K562 (cell line): ENCODE data around the gene PPP1R3C. TPM values are rescaled to one million over a fixed set of nuclear protein-coding genes. Genes with fewer than 3 reads are reported as not detected.

Experiments
- ETS2 ChIP-seq: IDR thresholded peaks from 2 replicates; pipeline ENCODE4 v1.6.1; 2016; ENCODE audit warnings: borderline replicate concordance, missing genetic modification characterization, mild to moderate bottlenecking, moderate library complexity, missing compliant biosample characterization; ENCODE audit not compliant: poor library complexity, severe bottlenecking
- MAZ ChIP-seq, 2 experiments: fragments of 450-650 bp in 1 of 2; sonication (generic) in 1 of 2; formaldehyde crosslinking; IDR thresholded peaks in 1 of 2; conservative IDR thresholded peaks in 1 of 2; 2 replicates each; pipeline versions ENCODE4 v1.4.0 to v1.5.0; 2020; ENCODE audit warnings: mild to moderate bottlenecking in 1 of 2, missing genetic modification reagents in 1 of 2
- MEF2D ChIP-seq: conservative IDR thresholded peaks from 2 replicates; pipeline ENCODE4 v1.6.1; 2016; ENCODE audit warnings: low read depth, missing genetic modification characterization, missing compliant biosample characterization
- SIRT6 ChIP-seq: IDR thresholded peaks from one replicate; pipeline ENCODE4 v1.6.1; 2012; ENCODE audit warnings: low read depth, mild to moderate bottlenecking, control low read depth, inconsistent platforms, low read length, moderate library complexity
- SMAD4 ChIP-seq: fragments of 250-450 bp; sonication (Bioruptor Pico); conservative IDR thresholded peaks from 2 replicates; pipeline ENCODE4 v1.8.0; 2021; ENCODE audit warnings: inconsistent platforms, mild to moderate bottlenecking, moderate library complexity
- SMARCC2 ChIP-seq: fragments of 450-650 bp; IDR thresholded peaks from 2 replicates; pipeline ENCODE4 v1.6.1; 2017; ENCODE audit warnings: antibody characterized with exemption, moderate library complexity, mild to moderate bottlenecking, low read depth
- TAF15 ChIP-seq: fragments of 200-400 bp; formaldehyde crosslinking; IDR thresholded peaks from 2 replicates; pipeline ENCODE4 v1.6.1; 2017; ENCODE audit warnings: mild to moderate bottlenecking, low read depth, low read length, moderate library complexity
- WHSC1 ChIP-seq: IDR thresholded peaks from one replicate; pipeline ENCODE4 v1.6.1; 2012; ENCODE audit warnings: low read length, control low read depth, inconsistent platforms
- ZC3H4 ChIP-seq: sonication (generic); formaldehyde crosslinking; IDR thresholded peaks from 2 replicates; pipeline ENCODE4 v1.9.0; 2021; ENCODE audit warnings: missing genetic modification reagents, borderline replicate concordance
- ZEB2 ChIP-seq: fragments of 450-650 bp; IDR thresholded peaks from 2 replicates; pipeline ENCODE4 v1.6.1; 2016
- ZNF134 ChIP-seq: fragments of 250-450 bp; sonication (Bioruptor Pico); conservative IDR thresholded peaks from 2 replicates; pipeline ENCODE4 v1.4.0; 2020
- ZNF232 ChIP-seq: sonication (generic); formaldehyde crosslinking; IDR thresholded peaks from 2 replicates; pipeline ENCODE4 v1.8.0; 2022; ENCODE audit warnings: mild to moderate bottlenecking, missing genetic modification reagents
- ZNF668 ChIP-seq: fragments of 250-450 bp; sonication (Bioruptor Pico); IDR thresholded peaks from 2 replicates; pipeline ENCODE4 v1.8.0; 2022; ENCODE audit warnings: mild to moderate bottlenecking, inconsistent platforms
- polyA plus RNA-seq, 8 experiments: library from polyadenylated mRNA; depleted of rRNA in 4 of 8; stranded (reverse) in 5 of 8; unstranded in 3 of 8; fragments of >200 nt; fragmentation: Nextera tagmentation in 2 of 8; fragmentation: Illumina TruSeq in 1 of 8; extraction: Ambion mirVana in 2 of 8; extraction: Trizol in 1 of 8; gene quantifications; 2 replicates each; pipeline versions ENCODE4 v1.2.1 to v1.2.3, GENCODE V29; 2011 to 2014; ENCODE audit warnings: inconsistent platforms in 1 of 8, missing spikeins in 1 of 8
- total RNA-seq, 7 experiments: library from RNA; depleted of rRNA in 6 of 7; stranded (reverse); fragments of >200 nt in 6 of 7; fragmentation: Illumina TruSeq in 2 of 7; extraction: Trizol in 2 of 7; gene quantifications; 2 replicates each; pipeline versions ENCODE4 v1.2.1 to v1.2.3, GENCODE V29; 2011 to 2021; ENCODE audit warnings: low replicate concordance in 1 of 7
- TF ChIP-seq, protein P1 (sequence below): fragments of 450-650 bp; IDR thresholded peaks from 2 replicates; pipeline ENCODE4 v1.6.1; 2017; ENCODE audit warnings: antibody characterized with exemption, mild to moderate bottlenecking
- TF ChIP-seq, protein P2 (sequence below): sonication (generic); formaldehyde crosslinking; IDR thresholded peaks from 2 replicates; pipeline ENCODE4 v1.8.1; 2023; ENCODE audit warnings: missing genetic modification reagents, mild to moderate bottlenecking, borderline replicate concordance
- TF ChIP-seq, protein P3 (sequence below): fragments of 450-650 bp; IDR thresholded peaks from one replicate; pipeline ENCODE4 v1.6.1; 2018; ENCODE audit warnings: mild to moderate bottlenecking, moderate library complexity; ENCODE audit not compliant: partially characterized antibody

PPP1R3C gene
- total and polyA plus RNA-seq, 9 of the 15 experiments (the other 6 are each of a cell fraction or from before 2014, with no cell fraction given): 0.06 to 0.24 (median 0.12) TPM; not detected in 3

DNA sequence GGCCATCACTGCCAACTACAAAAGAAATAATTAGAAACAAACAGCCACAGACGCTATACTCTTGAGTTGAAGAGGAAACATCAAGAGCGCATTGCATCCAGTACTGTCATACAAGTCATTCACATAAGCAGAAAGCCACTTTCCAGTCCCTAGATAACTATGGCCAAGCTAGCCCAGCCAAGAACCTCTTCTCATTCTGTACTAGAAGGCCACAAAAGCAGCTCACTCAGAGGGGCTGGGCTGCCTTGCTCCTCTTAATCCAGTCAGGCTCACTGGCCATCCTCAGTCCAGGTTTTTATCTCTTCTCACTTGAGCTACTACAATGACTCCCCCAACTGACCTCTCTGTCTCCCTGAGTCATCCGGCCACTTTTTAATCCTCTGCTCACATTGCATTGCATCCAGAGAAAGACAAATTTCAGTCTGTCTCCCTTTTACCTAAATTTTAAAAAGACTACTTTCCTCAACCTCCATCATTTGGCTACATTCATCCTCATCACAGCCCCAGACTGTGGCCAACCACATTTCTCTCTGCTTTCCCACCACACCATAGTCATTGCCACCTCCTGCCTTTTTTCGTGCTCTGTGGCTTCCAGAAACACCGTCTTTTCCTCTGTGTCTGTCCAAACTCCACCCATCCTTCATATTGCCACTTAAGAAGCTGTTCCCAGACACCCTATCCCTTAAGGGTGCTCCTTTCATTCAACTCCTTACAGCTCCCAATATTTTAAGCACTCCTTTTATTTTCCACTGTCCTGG lies 25.0 kb downstream of the PPP1R3C start (continued):
- TF ChIP-seq SMARCC2: peak; percentile 70
- TF ChIP-seq, protein P1, sequence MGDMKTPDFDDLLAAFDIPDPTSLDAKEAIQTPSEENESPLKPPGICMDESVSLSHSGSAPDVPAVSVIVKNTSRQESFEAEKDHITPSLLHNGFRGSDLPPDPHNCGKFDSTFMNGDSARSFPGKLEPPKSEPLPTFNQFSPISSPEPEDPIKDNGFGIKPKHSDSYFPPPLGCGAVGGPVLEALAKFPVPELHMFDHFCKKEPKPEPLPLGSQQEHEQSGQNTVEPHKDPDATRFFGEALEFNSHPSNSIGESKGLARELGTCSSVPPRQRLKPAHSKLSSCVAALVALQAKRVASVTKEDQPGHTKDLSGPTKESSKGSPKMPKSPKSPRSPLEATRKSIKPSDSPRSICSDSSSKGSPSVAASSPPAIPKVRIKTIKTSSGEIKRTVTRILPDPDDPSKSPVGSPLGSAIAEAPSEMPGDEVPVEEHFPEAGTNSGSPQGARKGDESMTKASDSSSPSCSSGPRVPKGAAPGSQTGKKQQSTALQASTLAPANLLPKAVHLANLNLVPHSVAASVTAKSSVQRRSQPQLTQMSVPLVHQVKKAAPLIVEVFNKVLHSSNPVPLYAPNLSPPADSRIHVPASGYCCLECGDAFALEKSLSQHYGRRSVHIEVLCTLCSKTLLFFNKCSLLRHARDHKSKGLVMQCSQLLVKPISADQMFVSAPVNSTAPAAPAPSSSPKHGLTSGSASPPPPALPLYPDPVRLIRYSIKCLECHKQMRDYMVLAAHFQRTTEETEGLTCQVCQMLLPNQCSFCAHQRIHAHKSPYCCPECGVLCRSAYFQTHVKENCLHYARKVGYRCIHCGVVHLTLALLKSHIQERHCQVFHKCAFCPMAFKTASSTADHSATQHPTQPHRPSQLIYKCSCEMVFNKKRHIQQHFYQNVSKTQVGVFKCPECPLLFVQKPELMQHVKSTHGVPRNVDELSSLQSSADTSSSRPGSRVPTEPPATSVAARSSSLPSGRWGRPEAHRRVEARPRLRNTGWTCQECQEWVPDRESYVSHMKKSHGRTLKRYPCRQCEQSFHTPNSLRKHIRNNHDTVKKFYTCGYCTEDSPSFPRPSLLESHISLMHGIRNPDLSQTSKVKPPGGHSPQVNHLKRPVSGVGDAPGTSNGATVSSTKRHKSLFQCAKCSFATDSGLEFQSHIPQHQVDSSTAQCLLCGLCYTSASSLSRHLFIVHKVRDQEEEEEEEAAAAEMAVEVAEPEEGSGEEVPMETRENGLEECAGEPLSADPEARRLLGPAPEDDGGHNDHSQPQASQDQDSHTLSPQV: peak; percentile 66
- TF ChIP-seq ZEB2: peak; percentile 70; the same call in 1 of the 2 replicates
- TF ChIP-seq MEF2D: no peak
- TF ChIP-seq SMAD4: peak; percentile 82
- peak in 1 of 2 experiments; percentile 28; a peak in 1 of 4 replicates for TF ChIP-seq MAZ (CRISPR knock-in tag; conservative IDR thresholded peaks at IDR 0.05 in 1 of 2, IDR thresholded peaks at IDR 0.05 in 1 of 2)
- no peak for TF ChIP-seq ZNF134
- no peak for TF ChIP-seq ZNF668 (CRISPR knock-in tag)
- TF ChIP-seq, protein P2, sequence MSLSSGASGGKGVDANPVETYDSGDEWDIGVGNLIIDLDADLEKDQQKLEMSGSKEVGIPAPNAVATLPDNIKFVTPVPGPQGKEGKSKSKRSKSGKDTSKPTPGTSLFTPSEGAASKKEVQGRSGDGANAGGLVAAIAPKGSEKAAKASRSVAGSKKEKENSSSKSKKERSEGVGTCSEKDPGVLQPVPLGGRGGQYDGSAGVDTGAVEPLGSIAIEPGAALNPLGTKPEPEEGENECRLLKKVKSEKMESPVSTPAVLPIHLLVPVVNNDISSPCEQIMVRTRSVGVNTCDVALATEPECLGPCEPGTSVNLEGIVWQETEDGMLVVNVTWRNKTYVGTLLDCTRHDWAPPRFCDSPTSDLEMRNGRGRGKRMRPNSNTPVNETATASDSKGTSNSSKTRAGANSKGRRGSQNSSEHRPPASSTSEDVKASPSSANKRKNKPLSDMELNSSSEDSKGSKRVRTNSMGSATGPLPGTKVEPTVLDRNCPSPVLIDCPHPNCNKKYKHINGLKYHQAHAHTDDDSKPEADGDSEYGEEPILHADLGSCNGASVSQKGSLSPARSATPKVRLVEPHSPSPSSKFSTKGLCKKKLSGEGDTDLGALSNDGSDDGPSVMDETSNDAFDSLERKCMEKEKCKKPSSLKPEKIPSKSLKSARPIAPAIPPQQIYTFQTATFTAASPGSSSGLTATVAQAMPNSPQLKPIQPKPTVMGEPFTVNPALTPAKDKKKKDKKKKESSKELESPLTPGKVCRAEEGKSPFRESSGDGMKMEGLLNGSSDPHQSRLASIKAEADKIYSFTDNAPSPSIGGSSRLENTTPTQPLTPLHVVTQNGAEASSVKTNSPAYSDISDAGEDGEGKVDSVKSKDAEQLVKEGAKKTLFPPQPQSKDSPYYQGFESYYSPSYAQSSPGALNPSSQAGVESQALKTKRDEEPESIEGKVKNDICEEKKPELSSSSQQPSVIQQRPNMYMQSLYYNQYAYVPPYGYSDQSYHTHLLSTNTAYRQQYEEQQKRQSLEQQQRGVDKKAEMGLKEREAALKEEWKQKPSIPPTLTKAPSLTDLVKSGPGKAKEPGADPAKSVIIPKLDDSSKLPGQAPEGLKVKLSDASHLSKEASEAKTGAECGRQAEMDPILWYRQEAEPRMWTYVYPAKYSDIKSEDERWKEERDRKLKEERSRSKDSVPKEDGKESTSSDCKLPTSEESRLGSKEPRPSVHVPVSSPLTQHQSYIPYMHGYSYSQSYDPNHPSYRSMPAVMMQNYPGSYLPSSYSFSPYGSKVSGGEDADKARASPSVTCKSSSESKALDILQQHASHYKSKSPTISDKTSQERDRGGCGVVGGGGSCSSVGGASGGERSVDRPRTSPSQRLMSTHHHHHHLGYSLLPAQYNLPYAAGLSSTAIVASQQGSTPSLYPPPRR (CRISPR knock-in tag): 0 out of 2 replicates have a peak, but pooled peaks have one; percentile 14
- no peak for TF ChIP-seq TAF15
- no peak for TF ChIP-seq ZNF232 (CRISPR knock-in tag)
- TF ChIP-seq SIRT6: no peak
- no peak for TF ChIP-seq ETS2 (tag)
- no peak for TF ChIP-seq ZC3H4 (CRISPR knock-in tag)
- TF ChIP-seq WHSC1: no peak
- TF ChIP-seq, protein P3, sequence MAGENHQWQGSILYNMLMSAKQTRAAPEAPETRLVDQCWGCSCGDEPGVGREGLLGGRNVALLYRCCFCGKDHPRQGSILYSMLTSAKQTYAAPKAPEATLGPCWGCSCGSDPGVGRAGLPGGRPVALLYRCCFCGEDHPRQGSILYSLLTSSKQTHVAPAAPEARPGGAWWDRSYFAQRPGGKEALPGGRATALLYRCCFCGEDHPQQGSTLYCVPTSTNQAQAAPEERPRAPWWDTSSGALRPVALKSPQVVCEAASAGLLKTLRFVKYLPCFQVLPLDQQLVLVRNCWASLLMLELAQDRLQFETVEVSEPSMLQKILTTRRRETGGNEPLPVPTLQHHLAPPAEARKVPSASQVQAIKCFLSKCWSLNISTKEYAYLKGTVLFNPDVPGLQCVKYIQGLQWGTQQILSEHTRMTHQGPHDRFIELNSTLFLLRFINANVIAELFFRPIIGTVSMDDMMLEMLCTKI: no peak
